ENCODE data around the gene SSC5D.
A peak's percentile ranks its signal among the peaks of the same experiment; 100 is the strongest.

SSC5D gene

GRCh38 chr19:55487924-55488687 lies at the start of gene SSC5D:
SSC5D (plus strand) TSS chr19:55488436; CDS start chr19:55488590, 154 bp downstream.
- TF ChIP-seq YY1 (IDR thresholded peaks at IDR 0.05; ENCODE audit: low read depth): no peak
- TF ChIP-seq EP300 (IDR thresholded peaks at IDR 0.05; ENCODE audit: borderline replicate concordance): no peak
- TF ChIP-seq EGR1 (IDR thresholded peaks at IDR 0.05): no peak
- no peak for TF ChIP-seq USF1 (IDR thresholded peaks at IDR 0.05)
- no peak for TF ChIP-seq CEBPB (IDR thresholded peaks at IDR 0.05)
- TF ChIP-seq REST (IDR thresholded peaks at IDR 0.05; ENCODE audit: low read depth): no peak
- TF ChIP-seq MAX (IDR thresholded peaks at IDR 0.05): no peak
- no peak for TF ChIP-seq CREB1 (IDR thresholded peaks at IDR 0.05; ENCODE audit: low read depth)
- no peak for TF ChIP-seq NFIC (IDR thresholded peaks at IDR 0.05)
- no peak for TF ChIP-seq RAD21 (IDR thresholded peaks at IDR 0.05; ENCODE audit: low read depth)
- no peak for TF ChIP-seq FOXM1 (IDR thresholded peaks at IDR 0.05; ENCODE audit: borderline replicate concordance, low read depth)
- TF ChIP-seq ZBTB7A (IDR thresholded peaks at IDR 0.05; ENCODE audit: low read depth): no peak
- no peak for TF ChIP-seq TAF1 (IDR thresholded peaks at IDR 0.05; ENCODE audit: low read depth)
- TF ChIP-seq TCF12 (IDR thresholded peaks at IDR 0.05; ENCODE audit: low read depth): no peak
- no peak for TF ChIP-seq TEAD4 (IDR thresholded peaks at IDR 0.05)

GRCh38 chr19:55439052-55439451 lies 49.2 kb upstream of the SSC5D start:
- TF ChIP-seq FOXM1 (IDR thresholded peaks at IDR 0.05; ENCODE audit: borderline replicate concordance, low read depth) (no peak), ZBTB7A (IDR thresholded peaks at IDR 0.05; ENCODE audit: low read depth) (no peak), EGR1 (IDR thresholded peaks at IDR 0.05) (no peak), NFIC (IDR thresholded peaks at IDR 0.05) (no peak), TAF1 (IDR thresholded peaks at IDR 0.05; ENCODE audit: low read depth) (no peak)

GRCh38 chr19:55440411-55441105 lies 47.7 kb upstream of the SSC5D start:
- TF ChIP-seq ZBTB7A (IDR thresholded peaks at IDR 0.05; ENCODE audit: low read depth) (no peak), TEAD4 (IDR thresholded peaks at IDR 0.05) (no peak), TCF12 (IDR thresholded peaks at IDR 0.05; ENCODE audit: low read depth) (no peak), YY1 (IDR thresholded peaks at IDR 0.05; ENCODE audit: low read depth) (no peak)

GRCh38 chr19:55441319-55441691 lies 46.9 kb upstream of the SSC5D start:
- TF ChIP-seq TAF1 (IDR thresholded peaks at IDR 0.05; ENCODE audit: low read depth): no peak
- no peak for TF ChIP-seq YY1 (IDR thresholded peaks at IDR 0.05; ENCODE audit: low read depth)
- TF ChIP-seq USF1 (IDR thresholded peaks at IDR 0.05): no peak
- TF ChIP-seq TCF12 (IDR thresholded peaks at IDR 0.05; ENCODE audit: low read depth): no peak
- TF ChIP-seq CEBPB (IDR thresholded peaks at IDR 0.05): no peak
- TF ChIP-seq TEAD4 (IDR thresholded peaks at IDR 0.05): no peak
- no peak for TF ChIP-seq FOXM1 (IDR thresholded peaks at IDR 0.05; ENCODE audit: borderline replicate concordance, low read depth)
- TF ChIP-seq ZBTB7A (IDR thresholded peaks at IDR 0.05; ENCODE audit: low read depth): no peak
- TF ChIP-seq NFIC (IDR thresholded peaks at IDR 0.05): no peak
- TF ChIP-seq CREB1 (IDR thresholded peaks at IDR 0.05; ENCODE audit: low read depth): no peak
- TF ChIP-seq EGR1 (IDR thresholded peaks at IDR 0.05): no peak
- no peak for TF ChIP-seq MAX (IDR thresholded peaks at IDR 0.05)
- TF ChIP-seq RAD21 (IDR thresholded peaks at IDR 0.05; ENCODE audit: low read depth): no peak
- TF ChIP-seq REST (IDR thresholded peaks at IDR 0.05; ENCODE audit: low read depth): no peak
- no peak for TF ChIP-seq EP300 (IDR thresholded peaks at IDR 0.05; ENCODE audit: borderline replicate concordance)

GRCh38 chr19:55441692-55442321 lies 46.4 kb upstream of the SSC5D start:
- 0 out of 2 replicates have a peak, but pooled peaks have one; percentile 37 for TF ChIP-seq ZBTB7A (IDR thresholded peaks at IDR 0.05; ENCODE audit: low read depth)
- TF ChIP-seq TAF1 (IDR thresholded peaks at IDR 0.05; ENCODE audit: low read depth): no peak
- 0 out of 2 replicates have a peak, but pooled peaks have one; percentile 56 for TF ChIP-seq MAX (IDR thresholded peaks at IDR 0.05)
- TF ChIP-seq RAD21 (IDR thresholded peaks at IDR 0.05; ENCODE audit: low read depth): no peak
- no peak for TF ChIP-seq YY1 (IDR thresholded peaks at IDR 0.05; ENCODE audit: low read depth)
- no peak for TF ChIP-seq NFIC (IDR thresholded peaks at IDR 0.05)
- no peak for TF ChIP-seq EGR1 (IDR thresholded peaks at IDR 0.05)
- no peak for TF ChIP-seq CEBPB (IDR thresholded peaks at IDR 0.05)
- no peak for TF ChIP-seq TEAD4 (IDR thresholded peaks at IDR 0.05)
- no peak for TF ChIP-seq REST (IDR thresholded peaks at IDR 0.05; ENCODE audit: low read depth)
- TF ChIP-seq EP300 (IDR thresholded peaks at IDR 0.05; ENCODE audit: borderline replicate concordance): no peak
- no peak for TF ChIP-seq FOXM1 (IDR thresholded peaks at IDR 0.05; ENCODE audit: borderline replicate concordance, low read depth)
- no peak for TF ChIP-seq TCF12 (IDR thresholded peaks at IDR 0.05; ENCODE audit: low read depth)

Measured in Ishikawa (cell line).